ENCODE results near the gene PMF1.

The PMF1 gene

GRCh38 chr1:156232201-156232894 lies 19.5 kb downstream of the PMF1 start:
- no peak for TF ChIP-seq CTCF (IDR thresholded peaks at IDR 0.05; ENCODE audit: low read depth, low read length)
- DNase-seq (ENCODE audit: extremely low read depth, low read depth): no peak

- no peak for TF ChIP-seq CTCF (IDR thresholded peaks at IDR 0.05; ENCODE audit: low read depth, low read length)
- DNase-seq (ENCODE audit: extremely low read depth, low read depth): peak; percentile 34
Observed at GRCh38 chr1:156233426-156234127, 20.8 kb downstream of the PMF1 start.

GRCh38 chr1:156236164-156236563 lies 23.4 kb downstream of the PMF1 start:
- no peak for DNase-seq (ENCODE audit: extremely low read depth, low read depth)
- TF ChIP-seq CTCF (IDR thresholded peaks at IDR 0.05; ENCODE audit: low read depth, low read length): no peak

- TF ChIP-seq CTCF (IDR thresholded peaks at IDR 0.05; ENCODE audit: low read depth, low read length): no peak
- no peak for DNase-seq (ENCODE audit: extremely low read depth, low read depth)
Observed at GRCh38 chr1:156238248-156238647, 25.4 kb downstream of the PMF1 start.

GRCh38 chr1:156241311-156241811 lies 28.6 kb downstream of the PMF1 start:
- DNase-seq (ENCODE audit: extremely low read depth, low read depth): no peak
- no peak for TF ChIP-seq CTCF (IDR thresholded peaks at IDR 0.05; ENCODE audit: low read depth, low read length)

GRCh38 chr1:156241926-156242325 lies 29.1 kb downstream of the PMF1 start, which contains the start of gene BGLAP:
Gene BGLAP, plus strand, starts transcription at chr1:156242184. Its CDS starts 48 bp downstream, at chr1:156242232.
- TF ChIP-seq CTCF (IDR thresholded peaks at IDR 0.05; ENCODE audit: low read depth, low read length): no peak
- no peak for DNase-seq (ENCODE audit: extremely low read depth, low read depth)

GRCh38 chr1:156242738-156243137 lies 29.9 kb downstream of the PMF1 start:
- no peak for DNase-seq (ENCODE audit: extremely low read depth, low read depth)
- no peak for TF ChIP-seq CTCF (IDR thresholded peaks at IDR 0.05; ENCODE audit: low read depth, low read length)

Measured in AG09319 (cell line).